Smooth muscle cell (in vitro differentiated cells): Measurements from ENCODE around the gene LINC01488. TPM values are rescaled to one million over a fixed set of nuclear protein-coding genes. Genes with fewer than 3 reads are reported as not detected.

Experiments
- DNase-seq: peaks from one replicate; lab custom pipeline; 2025; ENCODE audit not compliant: unreplicated experiment; lab: John Stamatoyannopoulos, UW
- H2AFZ ChIP-seq: fragments of 200-600 bp; sonication (generic); 2 replicates; pipeline ENCODE4 v1.6.0; 2016; ENCODE audit warnings: antibody characterized with exemption, low read depth, mild to moderate bottlenecking
- H3F3A ChIP-seq: fragments of 200-600 bp; sonication (generic); 2 replicates; pipeline ENCODE4 v1.6.0; 2017; ENCODE audit warnings: antibody characterized with exemption, low read depth
- H3K27ac ChIP-seq: fragments of 200-600 bp; sonication (generic); 2 replicates; pipeline ENCODE4 v1.5.1; 2016; ENCODE audit warnings: low read depth, mild to moderate bottlenecking
- H3K27me3 ChIP-seq: fragments of 200-600 bp; sonication (generic); 2 replicates; pipeline ENCODE4 v1.6.1; 2016; ENCODE audit warnings: low read depth, mild to moderate bottlenecking
- H3K36me3 ChIP-seq: fragments of 200-600 bp; sonication (generic); 2 replicates; pipeline ENCODE4 v1.5.1; 2016; ENCODE audit warnings: low read depth
- H3K4me1 ChIP-seq: fragments of 200-600 bp; sonication (generic); 2 replicates; pipeline ENCODE4 v1.5.1; 2016; ENCODE audit warnings: low read depth
- H3K4me2 ChIP-seq: fragments of 200-600 bp; sonication (generic); 2 replicates; pipeline ENCODE4 v1.6.0; 2016; ENCODE audit warnings: mild to moderate bottlenecking
- H3K4me3 ChIP-seq: fragments of 200-600 bp; sonication (generic); 2 replicates; pipeline ENCODE4 v1.5.1; 2016; ENCODE audit warnings: mild to moderate bottlenecking
- H3K79me2 ChIP-seq: fragments of 200-600 bp; sonication (generic); 2 replicates; pipeline ENCODE4 v1.6.0; 2016; ENCODE audit warnings: low read depth, mild to moderate bottlenecking
- H3K9ac ChIP-seq: fragments of 200-600 bp; sonication (generic); 2 replicates; pipeline ENCODE4 v1.6.0; 2016; ENCODE audit warnings: low read depth
- H3K9me3 ChIP-seq: fragments of 200-600 bp; sonication (generic); replicated peaks from 2 replicates; pipeline ENCODE4 v1.5.1; 2016; ENCODE audit warnings: low read depth
- H4K20me1 ChIP-seq: fragments of 200-600 bp; sonication (generic); 2 replicates; pipeline ENCODE4 v1.6.0; 2016; ENCODE audit warnings: low read depth
- CTCF ChIP-seq: fragments of 200-600 bp; sonication (generic); IDR thresholded peaks from 2 replicates; pipeline ENCODE4 v1.5.1; 2017; ENCODE audit warnings: borderline replicate concordance, mild to moderate bottlenecking, antibody characterized with exemption; ENCODE audit not compliant: insufficient read depth, poor library complexity, severe bottlenecking
- WGBS: methylation state at CpG from one replicate; pipeline ENCODE4 v1.1.7; 2016; ENCODE audit warnings: low lambda C conversion rate; 5-methylcytosine and 5-hydroxymethylcytosine counted together
- polyA plus RNA-seq: library from polyadenylated mRNA; unstranded; fragments of >200 nt; fragmentation: Nextera tagmentation; extraction: Ambion mirVana; gene quantifications from 2 replicates; pipeline ENCODE4 v1.2.1, GENCODE V29; 2016
- total RNA-seq: library from RNA; depleted of rRNA; stranded (reverse); fragments of >200 nt; gene quantifications from 2 replicates; pipeline ENCODE4 v1.2.3, GENCODE V29; 2014

LINC01488 gene
- total and polyA plus RNA-seq, 2 experiments from 2014 or later, result not detected

- Histone ChIP-seq H3K4me3 (no peak overlapping the region), H3K4me2 (no peak overlapping the region), H3K4me1 (peaks cover under 1% of the 10 kb centered on the region), H3K79me2 (no peaks in the 10 kb centered on the region), H4K20me1 (no peaks in the 10 kb centered on the region), H3K27ac (no peak overlapping the region), H3K9ac (no peak overlapping the region), H2AFZ (no peak overlapping the region), H3K9me3 (no peaks in the 10 kb centered on the region), H3K36me3 (no peaks in the 10 kb centered on the region), H3K27me3 (no peaks in the 10 kb centered on the region), H3F3A (no peaks in the 10 kb centered on the region)
- no peak for TF ChIP-seq CTCF
- no peak for DNase-seq
- 91% methylated on average over 16 of the region's 16 CpGs for WGBS
Observed at GRCh38 chr11:69477086-69477485, 4.4 kb upstream of the LINC01488 start.

DNA sequence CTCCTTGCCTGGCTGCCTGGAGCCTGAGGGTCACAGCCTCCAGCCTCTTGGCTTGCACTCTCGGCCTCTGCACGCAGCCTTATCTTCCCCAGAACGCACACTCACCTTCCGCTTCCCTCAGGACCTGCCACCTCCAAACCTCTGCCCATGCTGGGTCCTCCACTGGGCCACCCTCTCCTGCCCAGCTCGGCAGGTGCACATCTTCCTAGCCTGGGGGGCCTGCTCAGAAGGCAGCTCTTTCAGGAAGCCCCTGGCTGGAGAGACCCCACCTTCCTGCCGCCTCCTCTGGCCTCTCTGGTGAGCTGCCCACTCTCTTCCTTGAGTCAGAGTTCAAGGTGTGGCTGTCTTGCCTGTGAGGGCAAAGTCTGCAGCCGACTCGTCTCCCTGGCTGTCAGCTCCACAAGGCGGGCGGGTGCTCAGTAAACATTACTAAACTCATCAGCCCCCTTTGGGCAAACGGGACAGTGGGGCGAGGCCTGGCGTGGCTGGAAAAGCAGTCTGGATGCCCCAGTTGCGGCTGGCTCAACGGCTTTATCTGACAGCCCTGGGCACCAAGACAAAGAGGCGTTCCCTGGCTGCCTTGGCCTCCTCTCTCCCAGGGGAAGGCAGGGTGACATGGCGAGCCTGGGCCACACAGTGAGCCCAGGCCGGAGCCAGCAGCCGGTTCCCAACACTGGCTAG is 1.7 kb upstream of the LINC01488 start:
- no peak overlapping the region for H3K4me2 ChIP-seq
- TF ChIP-seq CTCF, result no peak
- no peaks in the 10 kb centered on the region for H3K9me3 ChIP-seq
- 90% methylated on average over 19 of the region's 19 CpGs for WGBS
- no peak for DNase-seq
- no peaks in the 10 kb centered on the region for H3K4me1 ChIP-seq
- no peak overlapping the region for H3K27ac ChIP-seq
- no peaks in the 10 kb centered on the region for H4K20me1 ChIP-seq
- no peak overlapping the region for H2AFZ ChIP-seq
- no peaks in the 10 kb centered on the region for H3K79me2 ChIP-seq
- H3K4me3 ChIP-seq, result no peak overlapping the region
- H3K27me3 ChIP-seq, result no peaks in the 10 kb centered on the region
- no peaks in the 10 kb centered on the region for H3F3A ChIP-seq
- no peaks in the 10 kb centered on the region for H3K36me3 ChIP-seq
- no peak overlapping the region for H3K9ac ChIP-seq

- WGBS, result 92% methylated on average over 13 of the region's 13 CpGs
Observed at GRCh38 chr11:69480547-69481392, 693 bp upstream of the LINC01488 start.

More at GRCh38 chr11:69480547-69481392, 693 bp upstream of the LINC01488 start:
- Histone ChIP-seq H3K79me2 (no peaks in the 10 kb centered on the region), H4K20me1 (no peaks in the 10 kb centered on the region), H3K27ac (no peak overlapping the region), H2AFZ (no peak overlapping the region), H3F3A (no peaks in the 10 kb centered on the region), H3K9me3 (no peaks in the 10 kb centered on the region), H3K36me3 (no peaks in the 10 kb centered on the region), H3K4me1 (no peaks in the 10 kb centered on the region), H3K4me2 (no peak overlapping the region), H3K4me3 (no peak overlapping the region), H3K27me3 (no peaks in the 10 kb centered on the region), H3K9ac (no peak overlapping the region)
- TF ChIP-seq CTCF, result no peak
- no peak for DNase-seq
